PC-3 (cell line): Measurements from ENCODE around the gene SETBP1.

Experiments
- CTCF ChIP-seq: fragments of 300-600 bp; sonication (generic); conservative IDR thresholded peaks from 2 replicates; pipeline ENCODE4 v1.5.1; 2017; ENCODE audit warnings: antibody characterized with exemption, low read depth, mild to moderate bottlenecking, low read length
- EZH2 ChIP-seq: fragments of 300-600 bp; sonication (generic); IDR thresholded peaks from one replicate; pipeline ENCODE4 v1.6.1; 2017; ENCODE audit warnings: antibody characterized with exemption, mild to moderate bottlenecking, low read length; ENCODE audit not compliant: unreplicated experiment

- TF ChIP-seq CTCF, result no peak
- no peak for TF ChIP-seq EZH2
These were observed 317.7 kb downstream of the SETBP1 start for GRCh38 chr18:44998360-44998759.
